Measurements from ENCODE around the gene GPRC5D.

The GPRC5D gene

DNA sequence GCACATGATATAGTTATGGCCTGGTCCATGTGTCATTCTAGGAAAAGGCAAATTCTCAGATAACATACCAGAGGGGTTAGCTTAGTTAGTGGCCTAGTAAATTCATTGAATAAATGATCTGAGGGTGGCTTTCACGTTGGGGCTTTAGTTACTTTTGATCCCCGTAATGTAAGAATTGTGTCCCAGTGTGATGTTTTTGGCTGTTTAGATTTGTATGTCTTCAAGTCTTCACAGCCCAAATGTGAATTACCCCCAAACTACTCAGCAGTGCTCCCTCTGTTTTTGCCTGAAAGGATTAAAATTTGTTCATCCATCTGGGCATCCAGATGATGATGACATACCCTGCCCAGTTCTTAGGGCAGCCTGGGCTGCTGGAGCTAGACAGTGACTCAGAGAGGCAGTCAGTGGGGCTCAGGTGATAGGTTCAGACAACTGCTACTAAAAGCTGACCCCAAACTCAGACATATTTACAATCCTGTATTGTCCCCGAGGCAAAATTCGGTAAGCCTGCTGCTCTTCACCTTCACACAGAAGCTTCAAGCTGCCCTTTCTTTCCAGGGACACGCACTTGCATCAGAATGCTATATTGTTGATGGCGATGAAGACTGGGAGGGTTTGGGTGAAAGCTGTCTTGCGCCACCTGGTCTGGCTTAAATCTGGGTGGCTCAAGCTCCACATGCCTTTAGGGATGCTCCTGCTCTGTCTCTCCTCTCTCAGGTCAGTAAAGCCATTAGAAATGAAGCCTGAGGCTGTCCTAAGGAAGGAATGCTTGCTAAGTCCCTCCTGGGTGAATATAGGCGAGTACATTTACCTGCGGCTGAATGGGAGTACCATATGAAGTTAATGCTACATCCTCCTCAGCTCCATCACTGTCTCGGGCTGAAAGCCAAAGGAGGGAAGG is 10.3 kb downstream of the GPRC5D start:
- no peak overlapping the region for H3K27ac ChIP-seq (replicated peaks)
- no peak for DNase-seq (ENCODE audit: low read depth in 1 of 2, low spot score in 1 of 2)
- TF ChIP-seq POLR2AphosphoS5 (IDR thresholded peaks at IDR 0.05; ENCODE audit: low read depth) (no peak), GABPA (IDR thresholded peaks at IDR 0.05; ENCODE audit: low read depth) (no peak), SPI1 (IDR thresholded peaks at IDR 0.05; ENCODE audit: borderline replicate concordance, low read depth) (no peak)
- TF ChIP-seq, protein P1, sequence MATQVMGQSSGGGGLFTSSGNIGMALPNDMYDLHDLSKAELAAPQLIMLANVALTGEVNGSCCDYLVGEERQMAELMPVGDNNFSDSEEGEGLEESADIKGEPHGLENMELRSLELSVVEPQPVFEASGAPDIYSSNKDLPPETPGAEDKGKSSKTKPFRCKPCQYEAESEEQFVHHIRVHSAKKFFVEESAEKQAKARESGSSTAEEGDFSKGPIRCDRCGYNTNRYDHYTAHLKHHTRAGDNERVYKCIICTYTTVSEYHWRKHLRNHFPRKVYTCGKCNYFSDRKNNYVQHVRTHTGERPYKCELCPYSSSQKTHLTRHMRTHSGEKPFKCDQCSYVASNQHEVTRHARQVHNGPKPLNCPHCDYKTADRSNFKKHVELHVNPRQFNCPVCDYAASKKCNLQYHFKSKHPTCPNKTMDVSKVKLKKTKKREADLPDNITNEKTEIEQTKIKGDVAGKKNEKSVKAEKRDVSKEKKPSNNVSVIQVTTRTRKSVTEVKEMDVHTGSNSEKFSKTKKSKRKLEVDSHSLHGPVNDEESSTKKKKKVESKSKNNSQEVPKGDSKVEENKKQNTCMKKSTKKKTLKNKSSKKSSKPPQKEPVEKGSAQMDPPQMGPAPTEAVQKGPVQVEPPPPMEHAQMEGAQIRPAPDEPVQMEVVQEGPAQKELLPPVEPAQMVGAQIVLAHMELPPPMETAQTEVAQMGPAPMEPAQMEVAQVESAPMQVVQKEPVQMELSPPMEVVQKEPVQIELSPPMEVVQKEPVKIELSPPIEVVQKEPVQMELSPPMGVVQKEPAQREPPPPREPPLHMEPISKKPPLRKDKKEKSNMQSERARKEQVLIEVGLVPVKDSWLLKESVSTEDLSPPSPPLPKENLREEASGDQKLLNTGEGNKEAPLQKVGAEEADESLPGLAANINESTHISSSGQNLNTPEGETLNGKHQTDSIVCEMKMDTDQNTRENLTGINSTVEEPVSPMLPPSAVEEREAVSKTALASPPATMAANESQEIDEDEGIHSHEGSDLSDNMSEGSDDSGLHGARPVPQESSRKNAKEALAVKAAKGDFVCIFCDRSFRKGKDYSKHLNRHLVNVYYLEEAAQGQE (IDR thresholded peaks at IDR 0.05; ENCODE audit: insufficient replicate concordance, low read depth), result no peak
- TF ChIP-seq, protein P2, sequence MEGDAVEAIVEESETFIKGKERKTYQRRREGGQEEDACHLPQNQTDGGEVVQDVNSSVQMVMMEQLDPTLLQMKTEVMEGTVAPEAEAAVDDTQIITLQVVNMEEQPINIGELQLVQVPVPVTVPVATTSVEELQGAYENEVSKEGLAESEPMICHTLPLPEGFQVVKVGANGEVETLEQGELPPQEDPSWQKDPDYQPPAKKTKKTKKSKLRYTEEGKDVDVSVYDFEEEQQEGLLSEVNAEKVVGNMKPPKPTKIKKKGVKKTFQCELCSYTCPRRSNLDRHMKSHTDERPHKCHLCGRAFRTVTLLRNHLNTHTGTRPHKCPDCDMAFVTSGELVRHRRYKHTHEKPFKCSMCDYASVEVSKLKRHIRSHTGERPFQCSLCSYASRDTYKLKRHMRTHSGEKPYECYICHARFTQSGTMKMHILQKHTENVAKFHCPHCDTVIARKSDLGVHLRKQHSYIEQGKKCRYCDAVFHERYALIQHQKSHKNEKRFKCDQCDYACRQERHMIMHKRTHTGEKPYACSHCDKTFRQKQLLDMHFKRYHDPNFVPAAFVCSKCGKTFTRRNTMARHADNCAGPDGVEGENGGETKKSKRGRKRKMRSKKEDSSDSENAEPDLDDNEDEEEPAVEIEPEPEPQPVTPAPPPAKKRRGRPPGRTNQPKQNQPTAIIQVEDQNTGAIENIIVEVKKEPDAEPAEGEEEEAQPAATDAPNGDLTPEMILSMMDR (IDR thresholded peaks at IDR 0.05; ENCODE audit: insufficient read depth, low read length), result no peak
- no peak overlapping the region for H3K4me3 ChIP-seq (replicated peaks; ENCODE audit: insufficient read depth, low read length)
- H3K27me3 ChIP-seq (ENCODE audit: insufficient read depth, poor library complexity, severe bottlenecking), result peaks cover 2% of the 10 kb centered on the region

DNA sequence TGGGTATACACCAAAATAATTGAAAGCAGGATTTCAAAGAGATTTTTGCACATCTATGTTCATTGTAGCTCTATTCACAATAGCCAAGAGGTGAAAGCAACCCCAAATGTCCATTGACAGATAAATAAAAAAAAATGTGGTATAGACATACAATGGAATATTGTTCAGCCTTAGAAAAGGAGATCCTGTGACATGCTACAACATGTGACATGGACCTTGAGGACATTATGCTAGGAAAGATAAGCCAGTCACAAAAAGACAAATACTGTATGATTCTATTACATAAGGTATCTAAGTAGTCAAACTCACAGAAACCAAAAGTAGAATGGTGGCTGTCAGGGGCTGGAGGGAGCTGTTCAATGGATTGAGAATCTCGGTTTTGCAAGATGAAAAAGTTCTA is 12.1 kb downstream of the GPRC5D start:
- H3K27me3 ChIP-seq (ENCODE audit: insufficient read depth, poor library complexity, severe bottlenecking), result peaks cover 4% of the 10 kb centered on the region
- no peak overlapping the region for H3K4me3 ChIP-seq (replicated peaks; ENCODE audit: insufficient read depth, low read length)
- no peak overlapping the region for H3K27ac ChIP-seq (replicated peaks)
- TF ChIP-seq, protein P2 (IDR thresholded peaks at IDR 0.05; ENCODE audit: insufficient read depth, low read length), result no peak
- TF ChIP-seq SPI1 (IDR thresholded peaks at IDR 0.05; ENCODE audit: borderline replicate concordance, low read depth) (no peak), POLR2AphosphoS5 (IDR thresholded peaks at IDR 0.05; ENCODE audit: low read depth) (no peak), GABPA (IDR thresholded peaks at IDR 0.05; ENCODE audit: low read depth) (no peak)
- TF ChIP-seq, protein P1 (IDR thresholded peaks at IDR 0.05; ENCODE audit: insufficient replicate concordance, low read depth), result no peak
- no peak for DNase-seq (ENCODE audit: low read depth in 1 of 2, low spot score in 1 of 2)

DNA sequence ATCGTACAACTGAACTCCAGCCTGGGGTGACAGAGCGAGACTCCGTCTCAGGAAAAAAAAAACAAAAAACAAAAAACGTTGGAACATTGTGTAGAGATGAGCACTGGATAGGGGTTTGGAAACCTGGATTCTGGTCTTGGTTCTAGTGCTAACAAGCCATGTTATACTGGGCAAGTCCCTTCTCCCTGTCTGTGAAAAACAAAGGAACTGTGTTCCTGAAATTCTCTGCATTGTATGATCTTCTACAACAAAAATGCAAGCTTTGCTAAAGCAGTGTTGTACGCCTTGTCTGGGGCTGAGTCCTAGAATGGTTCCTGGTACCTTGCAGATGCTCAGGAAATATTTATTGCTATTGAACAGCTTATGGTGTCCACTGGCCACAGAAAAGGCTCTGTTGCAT is 13.4 kb downstream of the GPRC5D start:
- DNase-seq (ENCODE audit: low read depth in 1 of 2, low spot score in 1 of 2), result no peak
- Histone ChIP-seq H3K4me3 (replicated peaks; ENCODE audit: insufficient read depth, low read length) (no peak overlapping the region), H3K27ac (replicated peaks) (no peak overlapping the region), H3K27me3 (ENCODE audit: insufficient read depth, poor library complexity, severe bottlenecking) (peaks cover 4% of the 10 kb centered on the region)
- TF ChIP-seq, protein P2 (IDR thresholded peaks at IDR 0.05; ENCODE audit: insufficient read depth, low read length), result no peak
- TF ChIP-seq POLR2AphosphoS5 (IDR thresholded peaks at IDR 0.05; ENCODE audit: low read depth) (no peak), GABPA (IDR thresholded peaks at IDR 0.05; ENCODE audit: low read depth) (no peak), SPI1 (IDR thresholded peaks at IDR 0.05; ENCODE audit: borderline replicate concordance, low read depth) (no peak)
- TF ChIP-seq, protein P1 (IDR thresholded peaks at IDR 0.05; ENCODE audit: insufficient replicate concordance, low read depth), result no peak
